Neural progenitor cell (in vitro differentiated cells): Measurements from ENCODE around the gene GUCA1A.

Source experiments
- CTCF ChIP-seq: fragments of 200-600 bp; sonication (generic); IDR thresholded peaks from 2 replicates; pipeline ENCODE4 v1.5.1; 2017; ENCODE audit warnings: antibody characterized with exemption, mild to moderate bottlenecking
- EZH2 ChIP-seq: fragments of 200-600 bp; sonication (generic); IDR thresholded peaks from 2 replicates; pipeline ENCODE4 v1.6.1; 2017; ENCODE audit warnings: antibody characterized with exemption, mild to moderate bottlenecking, moderate library complexity
- EZH2phosphoT487 ChIP-seq: fragments of 200-600 bp; sonication (generic); IDR thresholded peaks from 2 replicates; pipeline ENCODE4 v1.6.1; 2017; ENCODE audit warnings: antibody characterized with exemption

- TF ChIP-seq CTCF, result no peak
- TF ChIP-seq EZH2, result no peak
- TF ChIP-seq EZH2phosphoT487, result no peak
Observed at GRCh38 chr6:42162812-42163211, 10.4 kb upstream of the GUCA1A start.
